C4-2B (cell line): ENCODE data around the gene TRIM37.

Source experiments
- H3K27ac ChIP-seq: fragments of 450-650 bp; 2 replicates; pipeline ENCODE4 v1.5.1; 2017
- ZFX ChIP-seq: fragments of 450-650 bp; IDR thresholded peaks from 2 replicates; pipeline ENCODE4 v1.6.1; 2017
- TF ChIP-seq, protein P1 (sequence below): fragments of 450-650 bp; conservative IDR thresholded peaks from 2 replicates; pipeline ENCODE4 v1.5.1; 2017; ENCODE audit warnings: mild to moderate bottlenecking

TRIM37 gene

GRCh38 chr17:59030811-59031210, 75.9 kb downstream of the TRIM37 start:
- TF ChIP-seq, protein P1, sequence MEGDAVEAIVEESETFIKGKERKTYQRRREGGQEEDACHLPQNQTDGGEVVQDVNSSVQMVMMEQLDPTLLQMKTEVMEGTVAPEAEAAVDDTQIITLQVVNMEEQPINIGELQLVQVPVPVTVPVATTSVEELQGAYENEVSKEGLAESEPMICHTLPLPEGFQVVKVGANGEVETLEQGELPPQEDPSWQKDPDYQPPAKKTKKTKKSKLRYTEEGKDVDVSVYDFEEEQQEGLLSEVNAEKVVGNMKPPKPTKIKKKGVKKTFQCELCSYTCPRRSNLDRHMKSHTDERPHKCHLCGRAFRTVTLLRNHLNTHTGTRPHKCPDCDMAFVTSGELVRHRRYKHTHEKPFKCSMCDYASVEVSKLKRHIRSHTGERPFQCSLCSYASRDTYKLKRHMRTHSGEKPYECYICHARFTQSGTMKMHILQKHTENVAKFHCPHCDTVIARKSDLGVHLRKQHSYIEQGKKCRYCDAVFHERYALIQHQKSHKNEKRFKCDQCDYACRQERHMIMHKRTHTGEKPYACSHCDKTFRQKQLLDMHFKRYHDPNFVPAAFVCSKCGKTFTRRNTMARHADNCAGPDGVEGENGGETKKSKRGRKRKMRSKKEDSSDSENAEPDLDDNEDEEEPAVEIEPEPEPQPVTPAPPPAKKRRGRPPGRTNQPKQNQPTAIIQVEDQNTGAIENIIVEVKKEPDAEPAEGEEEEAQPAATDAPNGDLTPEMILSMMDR: no peak
- TF ChIP-seq ZFX: no peak
- H3K27ac ChIP-seq: no peak overlapping the region

- peak overlapping the region; percentile 24; the same call in 1 of the 2 replicates for H3K27ac ChIP-seq
- TF ChIP-seq, protein P1: no peak
- TF ChIP-seq ZFX: no peak
These were observed 78.4 kb downstream of the TRIM37 start for GRCh38 chr17:59028328-59028727.

GRCh38 chr17:59027750-59028149, 78.9 kb downstream of the TRIM37 start:
- peak overlapping the region; percentile 40; the same call in 1 of the 2 replicates for H3K27ac ChIP-seq
- TF ChIP-seq, protein P1: no peak
- TF ChIP-seq ZFX: no peak

- TF ChIP-seq, protein P1: no peak
- no peak for TF ChIP-seq ZFX
- H3K27ac ChIP-seq: no peak overlapping the region
These were observed 80.3 kb downstream of the TRIM37 start for GRCh38 chr17:59026176-59026939.

DNA sequence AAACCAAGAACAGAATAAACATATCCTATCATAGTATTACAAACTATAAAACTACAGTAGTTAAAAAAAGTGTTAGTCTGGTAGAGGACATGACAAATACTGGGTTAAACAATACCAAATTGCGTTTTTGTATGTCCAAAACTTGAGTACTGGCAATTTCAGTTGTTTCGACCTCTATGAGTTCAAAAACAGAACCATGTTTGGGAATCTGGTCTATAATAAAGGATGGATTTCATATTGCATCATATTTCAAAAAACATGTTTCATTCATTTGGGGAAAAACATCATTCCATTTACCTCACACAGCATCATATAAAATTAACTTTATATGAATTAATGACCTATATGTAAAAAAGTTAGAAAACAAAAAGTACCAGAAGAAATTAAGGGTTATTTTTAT, 81.8 kb downstream of the TRIM37 start:
- H3K27ac ChIP-seq: no peak overlapping the region
- no peak for TF ChIP-seq ZFX
- TF ChIP-seq, protein P1: no peak

- no peak for TF ChIP-seq ZFX
- TF ChIP-seq, protein P1: no peak
These were observed 88.7 kb downstream of the TRIM37 start for GRCh38 chr17:59018019-59018418.

GRCh38 chr17:59011975-59012374, 94.7 kb downstream of the TRIM37 start:
- no peak for TF ChIP-seq ZFX
- TF ChIP-seq, protein P1: no peak
- H3K27ac ChIP-seq: no peak overlapping the region

More at GRCh38 chr17:59018019-59018418, 88.7 kb downstream of the TRIM37 start:
- no peak overlapping the region for H3K27ac ChIP-seq
